MM.1S (cell line): Measurements from ENCODE around the gene ATP6V1G2.

Source experiments
- DNase-seq: peaks from one replicate; pipeline ENCODE4 v3.0.0-alpha.2; 2015
- H2AFZ ChIP-seq: fragments of 300-600 bp; sonication (generic); 2 replicates; pipeline ENCODE4 v1.6.0; 2016; ENCODE audit warnings: antibody characterized with exemption, low read length
- H3F3A ChIP-seq: fragments of 300-600 bp; sonication (generic); 2 replicates; pipeline ENCODE4 v1.6.1; 2016; ENCODE audit warnings: mild to moderate bottlenecking, antibody characterized with exemption, low read length, moderate library complexity, mixed read lengths; ENCODE audit not compliant: insufficient read depth
- H3K27ac ChIP-seq: fragments of 300-600 bp; sonication (generic); 2 replicates; pipeline ENCODE4 v1.5.1; 2016; ENCODE audit warnings: mild to moderate bottlenecking, low read length
- H3K27me3 ChIP-seq: fragments of 300-600 bp; sonication (generic); replicated peaks from 2 replicates; pipeline ENCODE4 v1.6.0; 2016; ENCODE audit warnings: low read length; ENCODE audit not compliant: insufficient read depth
- H3K36me3 ChIP-seq: fragments of 300-600 bp; sonication (generic); replicated peaks from 2 replicates; pipeline ENCODE4 v1.6.1; 2016; ENCODE audit warnings: mild to moderate bottlenecking, low read length, mixed read lengths; ENCODE audit not compliant: insufficient read depth
- H3K4me1 ChIP-seq: fragments of 300-600 bp; sonication (generic); 2 replicates; pipeline ENCODE4 v1.6.1; 2016; ENCODE audit warnings: low read length, mixed read lengths
- H3K4me2 ChIP-seq: fragments of 300-600 bp; sonication (generic); 2 replicates; pipeline ENCODE4 v1.6.0; 2016; ENCODE audit warnings: low read depth, low read length
- H3K4me3 ChIP-seq: fragments of 300-600 bp; sonication (generic); 2 replicates; pipeline ENCODE4 v1.5.1; 2016; ENCODE audit warnings: low read length, mixed read lengths
- H3K79me2 ChIP-seq: fragments of 300-600 bp; sonication (generic); 2 replicates; pipeline ENCODE4 v1.6.1; 2016; ENCODE audit warnings: mixed run types, low read length, mixed read lengths
- H3K9ac ChIP-seq: fragments of 300-600 bp; sonication (generic); 2 replicates; pipeline ENCODE4 v1.6.1; 2016; ENCODE audit warnings: low read length, mixed read lengths
- H3K9me2 ChIP-seq: fragments of 300-600 bp; sonication (generic); replicated peaks from 2 replicates; pipeline ENCODE4 v1.6.1; 2016; ENCODE audit warnings: mild to moderate bottlenecking, low read length, mixed read lengths; ENCODE audit not compliant: insufficient read depth
- H3K9me3 ChIP-seq: fragments of 300-600 bp; sonication (generic); replicated peaks from 2 replicates; pipeline ENCODE4 v1.6.1; 2016; ENCODE audit warnings: mild to moderate bottlenecking, low read length, mixed read lengths; ENCODE audit not compliant: insufficient read depth
- H4K20me1 ChIP-seq: fragments of 300-600 bp; sonication (generic); 2 replicates; pipeline ENCODE4 v1.6.1; 2016; ENCODE audit warnings: mild to moderate bottlenecking, low read length, moderate library complexity, mixed read lengths; ENCODE audit not compliant: insufficient read depth
- EZH2 ChIP-seq: fragments of 300-600 bp; sonication (generic); optimal IDR thresholded peaks from 2 replicates; pipeline ENCODE3; 2017; ENCODE audit warnings: low read depth, mild to moderate bottlenecking, antibody characterized with exemption, low read length, mixed read lengths
- EZH2phosphoT487 ChIP-seq: fragments of 300-600 bp; sonication (generic); IDR thresholded peaks from 2 replicates; pipeline ENCODE4 v1.6.1; 2018; ENCODE audit warnings: antibody characterized with exemption, low read length
- TF ChIP-seq, protein P1 (sequence below): fragments of 300-600 bp; sonication (generic); IDR thresholded peaks from 2 replicates; pipeline ENCODE4 v1.5.1; 2016; ENCODE audit warnings: antibody characterized with exemption, low read length, mixed read lengths

ATP6V1G2 gene

DNA sequence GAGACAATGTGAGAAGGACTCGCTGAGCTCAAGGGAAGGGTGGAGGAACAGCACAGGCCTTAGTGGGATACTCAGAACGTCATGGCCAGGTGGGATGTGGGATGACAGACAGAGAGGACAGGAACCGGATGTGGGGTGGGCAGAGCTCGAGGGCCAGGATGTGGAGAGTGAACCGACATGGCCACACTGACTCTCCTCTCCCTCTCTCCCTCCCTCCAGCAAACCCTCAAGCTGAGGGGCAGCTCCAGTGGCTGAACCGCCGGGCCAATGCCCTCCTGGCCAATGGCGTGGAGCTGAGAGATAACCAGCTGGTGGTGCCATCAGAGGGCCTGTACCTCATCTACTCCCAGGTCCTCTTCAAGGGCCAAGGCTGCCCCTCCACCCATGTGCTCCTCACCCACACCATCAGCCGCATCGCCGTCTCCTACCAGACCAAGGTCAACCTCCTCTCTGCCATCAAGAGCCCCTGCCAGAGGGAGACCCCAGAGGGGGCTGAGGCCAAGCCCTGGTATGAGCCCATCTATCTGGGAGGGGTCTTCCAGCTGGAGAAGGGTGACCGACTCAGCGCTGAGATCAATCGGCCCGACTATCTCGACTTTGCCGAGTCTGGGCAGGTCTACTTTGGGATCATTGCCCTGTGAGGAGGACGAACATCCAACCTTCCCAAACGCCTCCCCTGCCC is 30.6 kb upstream of the ATP6V1G2 start:
- Histone ChIP-seq H3K9ac (no peak overlapping the region), H3K27me3 (peaks cover 79% of the 10 kb centered on the region), H3K27ac (no peak overlapping the region), H3K79me2 (no peaks in the 10 kb centered on the region), H3K36me3 (no peaks in the 10 kb centered on the region), H3K9me3 (no peaks in the 10 kb centered on the region), H3K9me2 (no peaks in the 10 kb centered on the region), H2AFZ (no peak overlapping the region), H3K4me1 (peaks cover 19% of the 10 kb centered on the region), H3K4me3 (no peak overlapping the region), H3F3A (peaks cover 4% of the 10 kb centered on the region; the same call in 1 of the 2 replicates), H4K20me1 (no peaks in the 10 kb centered on the region), H3K4me2 (no peak overlapping the region)
- DNase-seq = no peak
- TF ChIP-seq, protein P1, sequence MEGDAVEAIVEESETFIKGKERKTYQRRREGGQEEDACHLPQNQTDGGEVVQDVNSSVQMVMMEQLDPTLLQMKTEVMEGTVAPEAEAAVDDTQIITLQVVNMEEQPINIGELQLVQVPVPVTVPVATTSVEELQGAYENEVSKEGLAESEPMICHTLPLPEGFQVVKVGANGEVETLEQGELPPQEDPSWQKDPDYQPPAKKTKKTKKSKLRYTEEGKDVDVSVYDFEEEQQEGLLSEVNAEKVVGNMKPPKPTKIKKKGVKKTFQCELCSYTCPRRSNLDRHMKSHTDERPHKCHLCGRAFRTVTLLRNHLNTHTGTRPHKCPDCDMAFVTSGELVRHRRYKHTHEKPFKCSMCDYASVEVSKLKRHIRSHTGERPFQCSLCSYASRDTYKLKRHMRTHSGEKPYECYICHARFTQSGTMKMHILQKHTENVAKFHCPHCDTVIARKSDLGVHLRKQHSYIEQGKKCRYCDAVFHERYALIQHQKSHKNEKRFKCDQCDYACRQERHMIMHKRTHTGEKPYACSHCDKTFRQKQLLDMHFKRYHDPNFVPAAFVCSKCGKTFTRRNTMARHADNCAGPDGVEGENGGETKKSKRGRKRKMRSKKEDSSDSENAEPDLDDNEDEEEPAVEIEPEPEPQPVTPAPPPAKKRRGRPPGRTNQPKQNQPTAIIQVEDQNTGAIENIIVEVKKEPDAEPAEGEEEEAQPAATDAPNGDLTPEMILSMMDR = no peak
- no peak for TF ChIP-seq EZH2
- TF ChIP-seq EZH2phosphoT487 = no peak

DNA sequence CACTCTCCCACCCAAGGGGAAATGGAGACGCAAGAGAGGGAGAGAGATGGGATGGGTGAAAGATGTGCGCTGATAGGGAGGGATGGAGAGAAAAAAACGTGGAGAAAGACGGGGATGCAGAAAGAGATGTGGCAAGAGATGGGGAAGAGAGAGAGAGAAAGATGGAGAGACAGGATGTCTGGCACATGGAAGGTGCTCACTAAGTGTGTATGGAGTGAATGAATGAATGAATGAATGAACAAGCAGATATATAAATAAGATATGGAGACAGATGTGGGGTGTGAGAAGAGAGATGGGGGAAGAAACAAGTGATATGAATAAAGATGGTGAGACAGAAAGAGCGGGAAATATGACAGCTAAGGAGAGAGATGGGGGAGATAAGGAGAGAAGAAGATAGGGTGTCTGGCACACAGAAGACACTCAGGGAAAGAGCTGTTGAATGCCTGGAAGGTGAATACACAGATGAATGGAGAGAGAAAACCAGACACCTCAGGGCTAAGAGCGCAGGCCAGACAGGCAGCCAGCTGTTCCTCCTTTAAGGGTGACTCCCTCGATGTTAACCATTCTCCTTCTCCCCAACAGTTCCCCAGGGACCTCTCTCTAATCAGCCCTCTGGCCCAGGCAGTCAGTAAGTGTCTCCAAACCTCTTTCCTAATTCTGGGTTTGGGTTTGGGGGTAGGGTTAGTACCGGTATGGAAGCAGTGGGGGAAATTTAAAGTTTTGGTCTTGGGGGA is 29.7 kb upstream of the ATP6V1G2 start:
- no peak for DNase-seq
- no peaks in the 10 kb centered on the region for H3K36me3 ChIP-seq
- H3K4me1 ChIP-seq = peaks cover 19% of the 10 kb centered on the region
- H3K79me2 ChIP-seq = no peaks in the 10 kb centered on the region
- H3F3A ChIP-seq = peaks cover 5% of the 10 kb centered on the region; the same call in 1 of the 2 replicates
- H3K9me2 ChIP-seq = no peaks in the 10 kb centered on the region
- peaks cover 70% of the 10 kb centered on the region for H3K27me3 ChIP-seq
- no peaks in the 10 kb centered on the region for H4K20me1 ChIP-seq
- TF ChIP-seq EZH2phosphoT487 (no peak), EZH2 (no peak)
- TF ChIP-seq, protein P1 = no peak
- H2AFZ ChIP-seq = no peak overlapping the region
- no peak overlapping the region for H3K27ac ChIP-seq
- no peak overlapping the region for H3K9ac ChIP-seq
- no peaks in the 10 kb centered on the region for H3K9me3 ChIP-seq
- no peak overlapping the region for H3K4me2 ChIP-seq
- no peak overlapping the region for H3K4me3 ChIP-seq

DNA sequence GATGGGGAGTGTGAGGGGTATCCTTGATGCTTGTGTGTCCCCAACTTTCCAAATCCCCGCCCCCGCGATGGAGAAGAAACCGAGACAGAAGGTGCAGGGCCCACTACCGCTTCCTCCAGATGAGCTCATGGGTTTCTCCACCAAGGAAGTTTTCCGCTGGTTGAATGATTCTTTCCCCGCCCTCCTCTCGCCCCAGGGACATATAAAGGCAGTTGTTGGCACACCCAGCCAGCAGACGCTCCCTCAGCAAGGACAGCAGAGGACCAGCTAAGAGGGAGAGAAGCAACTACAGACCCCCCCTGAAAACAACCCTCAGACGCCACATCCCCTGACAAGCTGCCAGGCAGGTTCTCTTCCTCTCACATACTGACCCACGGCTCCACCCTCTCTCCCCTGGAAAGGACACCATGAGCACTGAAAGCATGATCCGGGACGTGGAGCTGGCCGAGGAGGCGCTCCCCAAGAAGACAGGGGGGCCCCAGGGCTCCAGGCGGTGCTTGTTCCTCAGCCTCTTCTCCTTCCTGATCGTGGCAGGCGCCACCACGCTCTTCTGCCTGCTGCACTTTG is 29.0 kb upstream of the ATP6V1G2 start, which contains the start of gene TNF:
TNF (plus strand) TSS at position 231 of the 567 bp plus-strand sequence; CDS start at position 408, 177 bp downstream.
- no peaks in the 10 kb centered on the region for H3K36me3 ChIP-seq
- peaks cover 5% of the 10 kb centered on the region; the same call in 1 of the 2 replicates for H3F3A ChIP-seq
- no peak within 1 kb of the TSS for H3K9ac ChIP-seq
- H4K20me1 ChIP-seq = no peaks in the 10 kb centered on the region
- no peaks in the 10 kb centered on the region for H3K9me2 ChIP-seq
- peaks cover 64% of the 10 kb centered on the region for H3K27me3 ChIP-seq
- TF ChIP-seq EZH2phosphoT487 = no peak
- TF ChIP-seq, protein P1 = no peak
- no peak for TF ChIP-seq EZH2
- no peaks in the 10 kb centered on the region for H3K9me3 ChIP-seq
- DNase-seq = no peak
- no peak within 1 kb of the TSS for H3K27ac ChIP-seq
- H3K4me2 ChIP-seq = no peak within 1 kb of the TSS
- no peak within 1 kb of the TSS for H3K4me3 ChIP-seq
- H2AFZ ChIP-seq = no peak within 1 kb of the TSS
- no peaks in the 10 kb centered on the region for H3K79me2 ChIP-seq
- H3K4me1 ChIP-seq = peaks cover 17% of the 10 kb centered on the region
